ENCODE data around the gene SRRM4.

SRRM4 gene

DNA sequence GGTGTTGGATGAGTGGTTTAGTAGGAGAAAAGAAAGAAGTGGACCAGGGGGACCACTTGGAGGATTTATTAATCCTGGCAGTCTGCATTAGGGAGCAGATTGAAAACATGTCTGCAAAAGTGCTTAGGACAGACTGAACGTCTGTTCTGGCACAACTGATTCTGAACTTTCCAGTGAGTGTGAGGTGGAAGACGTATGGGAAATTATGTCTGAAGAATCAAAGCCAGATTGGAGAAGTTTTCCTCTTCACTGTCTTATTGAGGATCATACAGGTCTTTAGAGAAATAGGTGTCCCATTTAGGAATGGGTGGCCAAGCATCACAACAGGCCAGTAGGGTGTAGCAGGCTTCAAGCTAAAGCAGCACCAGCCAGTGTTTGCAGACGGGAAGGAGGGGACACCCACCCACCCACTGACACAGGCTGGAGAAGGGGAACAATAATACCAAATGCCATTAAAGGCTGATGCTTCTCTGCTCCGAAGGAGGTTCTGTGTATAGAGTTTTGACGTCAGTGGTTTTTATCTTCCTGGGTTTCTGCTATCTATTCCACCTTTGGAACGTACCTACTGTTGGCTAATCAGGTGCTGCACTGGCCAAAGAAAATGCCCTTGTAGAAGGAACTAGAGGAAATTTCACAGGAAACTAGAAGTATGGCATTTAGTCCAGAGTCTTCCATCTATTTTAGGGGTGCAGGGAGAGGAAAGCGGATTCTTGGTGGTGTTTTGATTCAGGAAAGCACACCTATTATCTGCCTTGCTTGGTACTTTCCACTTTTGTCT, 1.8 kb downstream of the SRRM4 start:
- TF ChIP-seq, protein P1, sequence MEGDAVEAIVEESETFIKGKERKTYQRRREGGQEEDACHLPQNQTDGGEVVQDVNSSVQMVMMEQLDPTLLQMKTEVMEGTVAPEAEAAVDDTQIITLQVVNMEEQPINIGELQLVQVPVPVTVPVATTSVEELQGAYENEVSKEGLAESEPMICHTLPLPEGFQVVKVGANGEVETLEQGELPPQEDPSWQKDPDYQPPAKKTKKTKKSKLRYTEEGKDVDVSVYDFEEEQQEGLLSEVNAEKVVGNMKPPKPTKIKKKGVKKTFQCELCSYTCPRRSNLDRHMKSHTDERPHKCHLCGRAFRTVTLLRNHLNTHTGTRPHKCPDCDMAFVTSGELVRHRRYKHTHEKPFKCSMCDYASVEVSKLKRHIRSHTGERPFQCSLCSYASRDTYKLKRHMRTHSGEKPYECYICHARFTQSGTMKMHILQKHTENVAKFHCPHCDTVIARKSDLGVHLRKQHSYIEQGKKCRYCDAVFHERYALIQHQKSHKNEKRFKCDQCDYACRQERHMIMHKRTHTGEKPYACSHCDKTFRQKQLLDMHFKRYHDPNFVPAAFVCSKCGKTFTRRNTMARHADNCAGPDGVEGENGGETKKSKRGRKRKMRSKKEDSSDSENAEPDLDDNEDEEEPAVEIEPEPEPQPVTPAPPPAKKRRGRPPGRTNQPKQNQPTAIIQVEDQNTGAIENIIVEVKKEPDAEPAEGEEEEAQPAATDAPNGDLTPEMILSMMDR (IDR thresholded peaks at IDR 0.05; ENCODE audit: poor library complexity, severe bottlenecking), result no peak
- ATAC-seq (ENCODE audit: low read depth), result no peak
- Histone ChIP-seq H3K27ac (ENCODE audit: poor library complexity, severe bottlenecking) (no peak overlapping the region), H3K36me3 (ENCODE audit: low read depth) (no peaks in the 10 kb centered on the region), H3K9me3 (ENCODE audit: severe bottlenecking) (no peaks in the 10 kb centered on the region), H3K4me1 (ENCODE audit: insufficient read depth, poor library complexity, severe bottlenecking) (no peaks in the 10 kb centered on the region), H3K27me3 (ENCODE audit: insufficient read depth, poor library complexity, severe bottlenecking) (peaks cover 17% of the 10 kb centered on the region), H3K4me3 (ENCODE audit: severe bottlenecking) (no peak overlapping the region)
- DNase-seq (ENCODE audit: low spot score), result no peak

DNA sequence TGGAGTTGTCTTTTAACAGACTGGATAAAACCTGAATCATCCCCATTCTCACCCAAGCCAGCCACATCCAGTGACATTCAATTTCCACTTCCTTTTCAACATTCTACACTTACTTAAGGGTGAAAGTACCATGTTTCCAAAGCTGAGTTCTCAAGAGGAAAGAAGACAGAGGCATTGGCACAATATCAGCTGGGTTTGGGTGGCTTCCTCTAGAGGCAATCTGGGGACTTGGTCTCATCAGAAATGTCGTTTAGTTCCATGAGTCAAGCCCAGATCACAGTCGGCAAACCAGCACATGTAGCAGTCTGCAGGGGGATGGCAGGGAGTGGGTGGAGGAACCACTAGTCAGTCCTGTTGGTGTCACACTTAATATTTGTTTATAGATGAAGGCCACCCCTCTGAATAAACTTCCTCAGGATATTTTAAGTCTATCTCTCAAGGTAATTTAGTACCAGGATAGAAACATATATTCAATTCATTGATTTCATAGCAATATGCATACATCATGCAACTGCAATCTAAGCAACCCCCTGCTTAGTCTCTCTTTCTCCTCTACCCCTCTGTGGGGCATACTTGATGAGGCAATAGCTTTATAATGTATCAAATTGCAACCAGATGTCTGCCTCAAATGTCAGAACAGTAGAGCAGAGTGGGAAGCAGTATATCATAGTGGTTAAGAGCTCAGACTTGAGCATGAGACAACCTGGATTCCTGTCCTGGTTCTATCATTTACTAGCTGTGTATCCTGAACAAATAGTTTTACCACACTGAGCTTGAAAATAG, 3.0 kb downstream of the SRRM4 start:
- Histone ChIP-seq H3K9me3 (ENCODE audit: severe bottlenecking) (no peaks in the 10 kb centered on the region), H3K27me3 (ENCODE audit: insufficient read depth, poor library complexity, severe bottlenecking) (peaks cover 17% of the 10 kb centered on the region), H3K4me3 (ENCODE audit: severe bottlenecking) (no peak overlapping the region), H3K36me3 (ENCODE audit: low read depth) (no peaks in the 10 kb centered on the region), H3K27ac (ENCODE audit: poor library complexity, severe bottlenecking) (no peak overlapping the region), H3K4me1 (ENCODE audit: insufficient read depth, poor library complexity, severe bottlenecking) (no peaks in the 10 kb centered on the region)
- ATAC-seq (ENCODE audit: low read depth) (no peak), DNase-seq (ENCODE audit: low spot score) (no peak)
- TF ChIP-seq, protein P1 (IDR thresholded peaks at IDR 0.05; ENCODE audit: poor library complexity, severe bottlenecking), result no peak

DNA sequence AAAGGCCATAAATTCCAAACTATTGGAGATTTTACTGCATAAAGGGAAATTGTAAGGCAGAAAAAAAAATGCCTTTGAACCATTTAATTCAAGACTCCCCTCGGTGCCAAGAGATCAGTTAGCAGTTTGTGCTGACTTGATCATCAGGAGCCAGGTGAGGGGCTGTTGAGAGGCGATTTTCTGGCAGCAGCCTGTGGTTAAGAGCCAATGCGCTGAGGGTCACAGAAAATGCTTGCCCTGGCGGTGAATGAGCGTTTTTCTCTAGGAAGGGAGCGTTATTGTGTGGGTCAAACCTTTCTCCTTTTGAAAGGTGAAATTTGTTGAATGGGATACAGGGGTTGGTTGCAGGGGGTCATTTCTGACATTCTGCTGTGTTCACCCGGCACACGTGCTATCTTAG, 4.7 kb downstream of the SRRM4 start:
- no peaks in the 10 kb centered on the region for H3K36me3 ChIP-seq (ENCODE audit: low read depth)
- DNase-seq (ENCODE audit: low spot score), result no peak
- ATAC-seq (ENCODE audit: low read depth), result no peak
- H3K9me3 ChIP-seq (ENCODE audit: severe bottlenecking), result no peaks in the 10 kb centered on the region
- H3K4me3 ChIP-seq (ENCODE audit: severe bottlenecking), result no peak overlapping the region
- no peak overlapping the region for H3K27ac ChIP-seq (ENCODE audit: poor library complexity, severe bottlenecking)
- no peaks in the 10 kb centered on the region for H3K4me1 ChIP-seq (ENCODE audit: insufficient read depth, poor library complexity, severe bottlenecking)
- TF ChIP-seq, protein P1 (IDR thresholded peaks at IDR 0.05; ENCODE audit: poor library complexity, severe bottlenecking), result no peak
- peaks cover 12% of the 10 kb centered on the region for H3K27me3 ChIP-seq (ENCODE audit: insufficient read depth, poor library complexity, severe bottlenecking)

DNA sequence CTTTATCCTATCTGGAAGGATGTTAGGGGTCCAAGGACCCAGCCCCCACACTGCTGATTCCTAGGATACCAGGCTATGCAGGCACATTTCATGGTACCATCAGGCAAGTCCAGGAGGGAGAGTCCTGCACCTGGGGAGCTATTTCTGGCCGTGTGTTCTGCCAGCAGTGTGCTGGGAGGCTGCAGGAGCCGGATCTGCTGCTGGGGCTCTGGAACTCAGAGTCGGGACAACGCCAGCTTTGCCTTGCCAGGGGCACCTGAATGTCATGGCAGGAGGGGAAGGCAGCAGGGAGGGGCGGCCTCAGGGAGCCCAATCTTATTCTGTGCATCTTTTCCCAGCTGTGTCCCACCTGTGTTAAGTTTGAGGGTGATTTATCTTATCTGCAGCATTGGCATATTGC, 17.8 kb downstream of the SRRM4 start:
- H3K27me3 ChIP-seq (ENCODE audit: insufficient read depth, poor library complexity, severe bottlenecking), result no peaks in the 10 kb centered on the region
- H3K27ac ChIP-seq (ENCODE audit: poor library complexity, severe bottlenecking), result no peak overlapping the region
- H3K4me1 ChIP-seq (ENCODE audit: insufficient read depth, poor library complexity, severe bottlenecking), result no peaks in the 10 kb centered on the region
- ATAC-seq (ENCODE audit: low read depth) (no peak), DNase-seq (ENCODE audit: low spot score) (no peak)
- TF ChIP-seq, protein P1 (IDR thresholded peaks at IDR 0.05; ENCODE audit: poor library complexity, severe bottlenecking), result no peak
- H3K36me3 ChIP-seq (ENCODE audit: low read depth), result no peaks in the 10 kb centered on the region
- peaks cover 4% of the 10 kb centered on the region for H3K9me3 ChIP-seq (ENCODE audit: severe bottlenecking)
- no peak overlapping the region for H3K4me3 ChIP-seq (ENCODE audit: severe bottlenecking)
